ENCODE data around the gene SUSD4.
"Not testable (repeated sequence)": the region's sequence is repeated elsewhere in the genome, so short reads cannot be mapped to it uniquely, and the experiment has no call there.

The SUSD4 gene

DNA sequence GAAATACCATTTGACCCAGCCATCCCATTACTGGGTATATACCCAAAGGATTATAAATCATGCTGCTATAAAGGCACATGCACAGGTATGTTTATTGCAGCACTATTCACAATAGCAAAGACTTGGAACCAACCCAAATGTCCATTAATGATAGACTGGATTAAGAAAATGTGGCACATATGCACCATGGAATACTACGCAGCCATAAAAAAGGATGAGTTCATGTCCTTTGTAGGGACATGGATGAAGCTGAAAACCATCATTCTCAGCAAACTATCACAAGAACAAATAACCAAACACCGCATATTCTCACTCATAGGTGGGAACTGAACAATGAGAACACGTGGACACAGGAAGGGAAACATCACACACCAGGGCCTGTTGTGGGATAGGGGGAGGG lies 80.3 kb downstream of the SUSD4 start:
- not testable (repeated sequence) for DNase-seq

- not testable (repeated sequence) for DNase-seq
Measured at GRCh38 chr1:223278311-223278710, 85.7 kb downstream of the SUSD4 start.

DNA sequence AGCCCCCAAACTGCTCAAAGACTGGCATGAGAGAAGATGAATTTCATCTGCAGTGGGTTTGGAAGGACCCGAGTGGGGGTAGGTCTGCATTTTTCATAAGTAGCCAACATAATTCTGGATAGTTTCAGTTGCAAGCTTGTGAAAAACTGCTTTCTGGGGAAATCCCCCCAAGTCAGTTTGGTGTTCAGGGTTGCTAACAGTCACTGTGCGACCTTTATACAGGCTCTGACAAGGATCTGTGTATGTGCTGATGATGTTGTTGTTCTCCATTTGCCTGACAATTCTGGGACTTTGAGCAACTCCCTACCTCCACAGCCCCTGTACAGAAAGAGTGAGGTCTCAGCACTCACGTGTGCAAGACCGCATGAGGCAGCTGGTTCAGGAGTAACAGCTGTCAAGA lies 87.9 kb downstream of the SUSD4 start:
- no peak for DNase-seq

DNA sequence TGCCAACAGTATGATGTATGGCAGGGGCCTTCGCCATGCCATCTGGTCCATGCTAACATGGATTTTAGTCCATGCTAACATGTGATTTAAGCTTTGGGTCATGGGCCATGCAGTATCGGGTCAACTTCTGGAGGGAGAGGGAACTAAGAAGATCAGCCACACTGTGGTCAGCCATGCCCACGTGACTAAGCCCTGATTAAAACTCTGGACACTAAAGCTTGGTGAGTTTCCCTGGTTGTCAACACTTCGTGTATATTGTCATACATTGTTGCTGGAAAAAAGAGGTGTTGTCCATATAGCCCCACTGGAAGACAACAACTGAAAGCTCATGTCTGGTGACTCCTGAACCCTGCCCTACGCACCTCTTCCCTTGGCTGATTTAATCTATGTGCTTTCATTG lies 90.5 kb downstream of the SUSD4 start:
- no peak for DNase-seq

- no peak for DNase-seq
Measured at GRCh38 chr1:223271085-223271781, 92.7 kb downstream of the SUSD4 start.

DNA sequence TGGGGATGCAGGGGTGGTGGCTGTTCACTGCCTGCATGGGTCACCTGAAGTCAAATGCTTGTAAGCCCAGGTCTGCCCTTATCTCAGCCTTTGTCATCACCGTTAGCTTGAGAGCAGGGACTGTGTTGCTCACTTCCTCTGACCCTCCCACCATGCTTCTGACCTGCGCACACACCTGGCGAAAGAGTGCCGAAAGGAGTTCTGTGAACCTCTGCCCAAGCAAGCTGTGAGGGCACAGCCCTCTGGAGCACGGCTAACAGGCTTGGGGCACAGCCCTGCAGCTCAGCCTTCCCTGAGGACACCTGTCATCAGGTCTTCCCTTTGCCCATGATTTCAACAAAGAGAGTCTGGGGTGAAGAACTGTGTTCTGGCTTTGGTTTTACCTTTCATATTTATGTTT lies 93.8 kb downstream of the SUSD4 start:
- DNase-seq = no peak

- DNase-seq = no peak
Measured at GRCh38 chr1:223269006-223269405, 95.0 kb downstream of the SUSD4 start.

DNA sequence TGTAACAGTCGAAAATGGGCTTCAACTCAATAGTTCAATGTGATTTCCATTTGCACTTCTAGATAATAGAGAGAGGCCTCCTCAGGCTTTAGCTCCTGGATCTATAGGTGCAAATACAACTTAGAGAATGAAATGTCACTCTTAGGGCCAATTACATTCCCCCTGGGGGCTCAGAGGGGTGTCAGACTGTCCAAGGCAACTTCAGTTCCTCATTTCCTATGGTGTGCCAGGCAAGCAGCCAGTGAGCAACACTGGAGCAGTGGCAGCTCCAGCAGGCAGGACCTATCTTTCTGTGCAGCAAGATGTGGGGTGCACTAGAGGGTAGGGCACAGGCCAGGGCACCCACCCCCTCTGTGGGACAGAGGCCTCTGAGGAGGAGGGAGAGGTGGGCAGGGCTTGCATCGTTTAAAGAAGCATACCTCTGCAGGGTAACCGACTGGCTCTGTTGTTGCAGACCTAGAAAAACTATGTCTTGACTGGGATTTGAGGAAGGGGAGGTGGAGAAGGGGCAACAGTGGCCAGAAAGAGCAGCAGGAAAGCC lies 97.3 kb downstream of the SUSD4 start:
- no peak for DNase-seq

DNA sequence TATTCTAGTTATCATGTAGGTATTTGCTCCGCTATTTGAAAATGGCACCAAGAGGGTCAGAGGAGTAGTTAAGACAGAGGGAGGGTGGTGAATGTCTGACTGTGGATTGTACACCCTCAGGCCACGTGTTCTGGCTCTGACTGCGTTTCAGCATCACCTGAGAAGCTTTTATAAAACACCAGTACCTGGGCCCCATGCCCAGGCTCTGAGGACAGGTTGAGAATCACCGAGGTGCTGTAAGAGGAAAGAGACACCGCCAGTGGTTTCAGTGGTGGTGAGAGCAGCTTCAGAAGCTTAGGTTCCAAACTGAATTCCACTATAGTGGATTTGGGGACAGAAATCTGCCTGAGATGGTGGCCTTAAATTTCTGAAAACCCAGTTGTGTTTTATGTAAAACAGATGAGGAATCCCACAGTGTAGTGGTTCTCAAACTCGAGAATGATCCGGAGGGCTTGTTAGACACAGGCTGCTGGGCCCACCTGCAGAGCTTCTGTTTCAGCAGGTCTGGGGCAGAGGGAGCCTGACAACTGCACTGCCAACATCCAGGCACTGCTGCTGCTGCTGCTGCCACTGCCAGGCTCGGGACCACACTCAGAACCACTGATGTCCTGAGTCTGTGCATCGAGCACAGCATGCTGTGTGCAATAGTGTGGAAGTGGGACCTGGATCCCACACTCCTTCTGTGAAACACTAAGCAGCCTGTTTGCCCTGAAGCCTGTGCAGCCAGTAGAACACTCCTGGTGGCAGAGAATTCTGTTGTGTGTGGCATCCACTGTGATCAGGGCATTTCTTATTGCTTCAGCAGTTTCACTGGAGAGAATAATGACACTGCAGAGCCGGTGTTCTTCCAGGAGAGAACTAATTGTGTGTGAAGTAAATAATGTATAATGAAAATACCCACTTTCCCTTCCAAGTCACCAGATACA lies 98.7 kb downstream of the SUSD4 start:
- DNase-seq = no peak

DNA sequence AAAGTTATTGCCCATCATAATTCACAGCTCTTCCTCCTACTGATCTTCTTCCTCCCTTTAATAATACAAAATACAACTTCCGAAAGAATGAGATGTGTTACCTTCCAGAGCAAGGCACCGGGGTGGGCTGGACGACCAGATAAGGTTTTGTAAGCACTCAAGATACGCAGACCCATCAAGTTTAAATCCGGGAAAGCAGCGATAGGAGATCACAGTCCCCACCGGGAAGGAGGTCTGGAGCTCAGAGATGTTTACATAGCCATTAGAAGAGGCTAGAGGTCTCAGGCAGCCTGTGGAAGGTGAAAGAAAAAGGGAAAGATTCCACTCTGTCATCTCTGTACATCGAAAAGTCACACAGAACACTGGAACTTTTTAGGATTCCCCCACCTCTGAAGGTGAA lies 99.4 kb downstream of the SUSD4 start:
- DNase-seq = no peak

DNA sequence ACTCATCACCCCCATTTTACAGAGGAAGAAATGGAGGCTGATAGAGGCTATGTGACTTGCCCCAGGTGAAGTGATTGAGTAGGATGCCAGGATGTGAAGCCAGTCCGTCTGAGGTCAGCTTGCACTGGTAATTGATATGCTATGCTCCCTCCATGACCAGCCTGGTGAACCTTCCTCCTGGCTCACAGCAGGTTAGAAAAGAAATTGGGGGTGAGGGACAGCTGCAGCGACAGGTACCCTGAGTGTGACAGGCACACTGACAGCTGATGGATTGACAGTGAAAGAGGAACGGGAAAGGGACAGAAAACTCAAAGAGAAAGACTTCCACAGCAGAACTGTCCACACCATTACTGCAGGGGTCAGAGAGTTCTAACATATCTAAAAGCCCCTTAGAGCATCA lies 102.1 kb downstream of the SUSD4 start:
- DNase-seq = no peak

DNA sequence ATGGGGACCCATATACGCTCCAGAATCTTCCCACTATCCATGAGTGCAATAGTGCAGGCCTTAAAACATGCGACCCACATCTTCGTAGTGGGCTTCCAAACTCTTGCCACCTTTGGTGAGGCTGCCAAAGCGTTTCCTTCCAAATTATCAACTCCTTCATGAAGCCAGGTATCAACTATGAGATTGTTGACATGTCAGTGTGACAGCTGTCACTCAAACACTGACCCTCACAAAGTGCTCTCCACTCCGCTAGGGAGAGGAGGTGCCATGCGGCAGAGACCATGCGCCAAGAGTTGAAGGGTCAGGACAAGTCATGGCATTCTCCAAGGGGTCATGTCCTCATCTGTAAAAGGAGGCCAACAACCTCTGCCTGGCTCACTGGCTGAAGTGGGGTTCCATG lies 103.3 kb downstream of the SUSD4 start:
- DNase-seq = no peak

DNA sequence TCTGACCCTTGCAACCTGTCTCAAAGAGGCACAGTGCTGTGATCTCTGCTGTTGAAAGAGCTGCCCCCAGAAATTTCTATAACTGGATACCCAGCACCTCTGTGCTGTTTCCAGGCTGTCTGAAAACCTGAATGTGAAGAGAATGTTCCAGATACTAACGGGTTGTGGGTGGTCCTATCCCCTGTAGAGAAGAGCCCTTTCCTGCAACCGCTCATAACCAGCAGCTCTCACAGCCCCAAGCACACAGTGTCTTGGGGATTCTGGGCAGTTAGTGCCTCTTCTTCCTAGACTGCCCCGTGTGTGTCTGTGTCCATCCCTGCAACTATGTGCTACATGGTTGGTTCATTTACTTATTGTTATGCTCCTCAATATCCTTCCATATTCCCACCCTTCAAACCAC lies 104.5 kb downstream of the SUSD4 start:
- no peak for DNase-seq

DNA sequence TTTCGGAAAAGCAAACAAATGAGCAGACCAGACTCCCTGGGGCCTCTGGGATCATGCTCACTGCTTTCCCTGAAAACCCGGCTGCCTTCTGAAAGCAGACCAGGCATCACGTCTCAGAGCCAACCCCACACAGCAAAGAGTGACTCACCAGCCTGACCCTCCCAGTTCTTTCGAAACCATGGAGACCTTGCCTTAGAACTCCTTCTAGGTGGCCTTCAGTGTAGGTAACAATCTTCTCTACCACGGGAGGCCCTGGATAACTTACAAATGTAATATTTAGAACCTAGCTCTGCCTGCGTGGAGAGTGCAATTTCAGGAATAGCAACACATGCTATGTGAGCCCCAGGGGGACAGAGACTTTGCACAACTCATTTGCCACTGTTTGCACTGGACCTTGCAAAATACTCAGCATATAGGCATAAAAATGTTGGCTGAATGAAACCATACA lies 105.2 kb downstream of the SUSD4 start:
- no peak for DNase-seq

GRCh38 chr1:223257856-223258550 lies 106.0 kb downstream of the SUSD4 start:
- DNase-seq = no peak

DNA sequence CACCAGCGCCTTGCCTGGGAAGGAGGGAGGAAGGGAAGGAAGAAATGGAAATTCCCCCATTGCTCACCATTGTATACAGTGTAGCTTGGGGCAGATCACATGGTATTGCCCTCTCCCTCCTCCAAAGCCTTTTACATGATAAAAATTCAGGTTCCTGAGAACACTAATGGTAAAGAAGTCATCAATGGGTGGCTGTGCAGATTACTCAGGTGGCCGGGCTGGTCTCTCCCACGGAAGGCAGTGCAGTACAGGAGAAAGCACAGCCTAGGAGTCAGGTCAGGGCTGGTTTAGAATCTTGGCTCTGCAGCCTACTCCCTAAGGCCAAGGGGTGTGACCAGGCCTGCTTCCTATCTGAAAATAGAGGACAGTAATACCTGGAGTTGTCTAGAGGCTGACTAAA lies 107.9 kb downstream of the SUSD4 start:
- DNase-seq = no peak

DNA sequence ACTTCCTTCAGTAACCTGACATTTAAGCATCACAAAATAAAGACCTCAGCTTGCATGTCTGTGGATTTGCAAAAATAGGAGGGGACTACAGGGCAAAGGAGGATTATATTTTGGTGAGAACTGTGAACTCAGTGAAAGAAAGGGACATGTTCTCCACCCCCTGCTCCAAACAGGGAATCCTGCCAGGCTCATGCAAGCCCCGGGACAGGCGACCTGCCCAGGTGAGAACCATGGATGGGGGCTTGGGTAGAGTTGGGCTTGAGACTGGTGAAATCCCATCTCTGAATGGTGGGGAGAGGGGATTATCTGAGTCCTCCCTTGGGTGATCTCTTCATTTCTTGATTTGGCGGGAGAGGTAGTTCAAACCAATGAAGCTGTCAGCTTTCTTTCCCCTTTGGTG lies 110.1 kb downstream of the SUSD4 start:
- no peak for DNase-seq

DNA sequence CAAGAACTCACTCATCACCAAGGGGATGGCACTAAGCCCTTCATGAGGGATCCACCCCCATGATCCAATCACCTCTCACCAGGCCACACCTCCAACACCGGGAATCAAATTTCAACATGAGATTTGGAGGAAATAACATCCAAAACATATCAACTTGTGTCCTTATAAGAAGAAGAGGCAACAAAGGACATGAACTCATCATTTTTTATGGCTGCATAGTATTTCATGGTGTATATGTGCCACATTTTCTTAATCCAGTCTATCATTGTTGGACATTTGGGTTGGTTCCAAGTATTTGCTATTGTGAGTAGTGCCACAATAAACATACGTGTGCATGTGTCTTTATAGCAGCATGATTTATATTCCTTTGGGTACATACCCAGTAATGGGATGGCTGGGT lies 112.6 kb downstream of the SUSD4 start:
- not testable (repeated sequence) for DNase-seq

GRCh38 chr1:223250632-223251015 lies 113.4 kb downstream of the SUSD4 start:
- no peak for DNase-seq

DNA sequence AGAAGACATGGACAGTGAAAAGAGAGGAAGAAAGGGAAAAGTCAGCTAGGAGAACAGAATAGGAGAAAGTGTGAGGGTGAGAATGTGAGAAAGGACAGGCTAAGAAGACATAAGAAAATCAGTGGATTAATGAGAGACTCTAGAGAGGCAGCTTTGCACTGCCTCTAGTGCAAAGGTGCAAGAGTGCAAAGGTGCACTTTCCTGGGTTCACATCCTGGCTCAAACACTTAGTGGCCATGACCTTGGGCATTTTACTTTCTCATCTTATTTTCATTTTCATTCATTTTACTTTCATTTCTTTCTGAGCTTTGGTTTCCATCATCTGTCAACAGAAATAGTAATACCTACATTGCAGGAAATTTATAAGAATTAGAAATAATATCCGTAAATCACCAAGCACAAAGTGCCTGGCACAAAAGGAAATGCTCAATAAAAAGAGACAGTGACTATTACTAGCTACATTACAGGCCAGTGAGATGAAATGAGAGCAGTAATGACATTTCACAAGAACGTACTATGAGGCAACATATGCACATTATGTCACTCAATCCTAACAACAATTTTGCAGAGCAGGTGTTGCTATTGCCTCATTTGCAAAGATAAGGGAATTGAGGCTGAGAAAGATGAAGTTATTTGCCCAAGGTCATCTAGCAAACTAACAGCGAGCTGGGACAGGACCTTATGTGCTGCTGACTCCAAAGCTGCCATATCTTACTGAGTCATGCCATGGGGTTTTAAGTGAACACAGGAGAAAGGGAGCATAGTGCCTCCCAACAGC lies 113.9 kb downstream of the SUSD4 start:
- DNase-seq = no peak

- DNase-seq = peak; percentile 21
Measured at GRCh38 chr1:223248770-223249140, 115.2 kb downstream of the SUSD4 start.

GRCh38 chr1:223248001-223248769 lies 115.8 kb downstream of the SUSD4 start:
- DNase-seq = no peak
